GM12874 (cell line): ENCODE measurements around the gene MAML3.

Source experiments
- TF ChIP-seq, protein P1 (sequence below): IDR thresholded peaks from 2 replicates; pipeline ENCODE4 v1.5.1; 2011; ENCODE audit warnings: low read depth, mild to moderate bottlenecking, control low read depth, low read length, moderate library complexity; ENCODE audit not compliant: insufficient read depth

The MAML3 gene

DNA sequence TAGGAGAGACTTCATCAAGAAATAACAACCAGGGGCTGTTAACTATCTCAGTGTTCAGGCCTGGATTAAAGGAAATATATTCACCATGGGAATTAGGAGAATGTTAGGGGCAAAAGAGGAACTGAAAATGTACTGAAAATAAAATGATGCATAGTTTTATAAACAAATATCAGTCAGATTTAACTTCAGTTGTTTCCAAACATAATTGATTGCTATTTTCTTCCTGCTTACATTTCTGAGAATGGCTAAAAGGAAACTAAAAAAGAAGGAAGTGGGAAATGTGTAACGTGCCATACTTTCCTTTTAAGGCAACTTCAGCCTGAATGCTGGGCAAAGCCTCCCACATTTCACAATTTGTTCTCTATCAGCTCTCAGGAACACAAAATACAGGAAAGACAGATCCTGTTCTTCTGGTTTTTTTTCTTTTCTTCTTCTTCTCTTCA, 178.1 kb downstream of the MAML3 start:
- TF ChIP-seq, protein P1, sequence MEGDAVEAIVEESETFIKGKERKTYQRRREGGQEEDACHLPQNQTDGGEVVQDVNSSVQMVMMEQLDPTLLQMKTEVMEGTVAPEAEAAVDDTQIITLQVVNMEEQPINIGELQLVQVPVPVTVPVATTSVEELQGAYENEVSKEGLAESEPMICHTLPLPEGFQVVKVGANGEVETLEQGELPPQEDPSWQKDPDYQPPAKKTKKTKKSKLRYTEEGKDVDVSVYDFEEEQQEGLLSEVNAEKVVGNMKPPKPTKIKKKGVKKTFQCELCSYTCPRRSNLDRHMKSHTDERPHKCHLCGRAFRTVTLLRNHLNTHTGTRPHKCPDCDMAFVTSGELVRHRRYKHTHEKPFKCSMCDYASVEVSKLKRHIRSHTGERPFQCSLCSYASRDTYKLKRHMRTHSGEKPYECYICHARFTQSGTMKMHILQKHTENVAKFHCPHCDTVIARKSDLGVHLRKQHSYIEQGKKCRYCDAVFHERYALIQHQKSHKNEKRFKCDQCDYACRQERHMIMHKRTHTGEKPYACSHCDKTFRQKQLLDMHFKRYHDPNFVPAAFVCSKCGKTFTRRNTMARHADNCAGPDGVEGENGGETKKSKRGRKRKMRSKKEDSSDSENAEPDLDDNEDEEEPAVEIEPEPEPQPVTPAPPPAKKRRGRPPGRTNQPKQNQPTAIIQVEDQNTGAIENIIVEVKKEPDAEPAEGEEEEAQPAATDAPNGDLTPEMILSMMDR, result no peak

DNA sequence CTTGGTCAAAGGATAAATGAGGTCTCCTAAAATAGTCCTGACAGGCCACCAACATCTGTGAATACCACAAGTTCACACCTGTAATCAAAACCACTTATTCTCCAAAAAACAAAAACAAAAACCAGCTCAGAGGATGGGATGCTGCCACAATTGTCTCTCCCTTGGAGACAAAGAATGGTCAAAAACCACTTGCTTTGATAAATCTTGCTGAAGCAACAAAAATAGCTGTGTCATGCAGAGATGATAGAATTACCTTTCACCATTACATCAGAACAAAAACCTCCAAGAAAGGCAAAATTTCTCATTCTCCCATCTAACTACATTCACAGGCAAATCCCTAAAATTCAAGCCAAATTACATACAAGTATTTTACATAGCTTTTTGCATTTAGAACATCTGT, 180.4 kb downstream of the MAML3 start:
- TF ChIP-seq, protein P1, result no peak

DNA sequence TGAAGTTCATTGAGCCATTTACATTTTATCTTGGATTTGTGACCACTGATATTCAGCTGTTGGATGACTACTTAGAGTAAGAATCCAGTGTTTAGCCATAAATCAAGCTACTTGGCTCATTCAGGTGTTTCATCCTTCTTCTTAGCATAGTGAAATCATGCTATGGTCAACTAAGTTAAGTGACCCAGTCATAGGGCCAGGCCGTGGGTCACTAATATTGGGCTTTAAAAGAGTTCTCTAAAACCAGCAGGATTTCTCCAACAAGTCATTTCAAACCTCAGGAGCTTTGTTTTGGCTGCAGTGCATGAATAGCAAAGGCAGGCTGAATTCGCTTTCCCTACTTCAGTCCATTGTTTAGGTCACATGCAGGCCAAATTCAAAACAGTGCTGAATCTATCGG, 181.0 kb downstream of the MAML3 start:
- TF ChIP-seq, protein P1, result no peak

DNA sequence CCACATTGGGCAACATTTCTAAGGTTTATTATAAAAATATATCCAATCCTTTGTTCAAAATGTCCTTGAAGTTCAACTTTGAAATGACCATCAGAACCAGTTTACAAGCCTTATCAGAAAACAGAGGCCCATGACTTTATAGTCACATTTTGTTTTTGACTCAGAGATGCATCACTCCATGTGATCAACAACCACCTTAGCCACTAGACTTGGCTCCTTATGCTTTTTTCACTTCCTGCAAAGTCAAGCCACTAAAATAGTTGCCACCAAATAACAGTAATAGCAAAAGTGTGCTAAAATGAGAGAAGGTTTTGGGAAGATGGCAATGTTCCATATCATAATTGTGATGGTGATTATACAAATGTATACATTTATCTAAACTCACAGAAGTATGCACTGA, 181.7 kb downstream of the MAML3 start:
- TF ChIP-seq, protein P1, result no peak

DNA sequence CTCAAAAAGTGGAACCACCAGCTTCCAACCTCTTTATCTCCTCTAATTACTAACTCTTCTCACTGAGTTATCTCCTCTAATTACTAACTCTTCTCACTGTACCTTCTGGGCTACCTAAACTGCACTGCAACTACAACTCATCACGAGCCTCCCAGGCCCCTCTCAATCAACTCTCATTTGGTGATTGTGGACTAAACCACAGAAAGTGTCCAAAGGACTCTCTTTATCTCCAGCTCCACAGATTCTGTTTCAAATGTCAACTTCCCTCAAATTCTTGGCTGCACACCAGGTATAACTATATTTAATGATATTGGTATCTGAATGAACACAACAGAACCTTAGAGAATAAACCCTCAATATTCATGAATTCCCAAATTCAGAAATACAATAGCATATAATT, 182.9 kb downstream of the MAML3 start:
- TF ChIP-seq, protein P1, result no peak

DNA sequence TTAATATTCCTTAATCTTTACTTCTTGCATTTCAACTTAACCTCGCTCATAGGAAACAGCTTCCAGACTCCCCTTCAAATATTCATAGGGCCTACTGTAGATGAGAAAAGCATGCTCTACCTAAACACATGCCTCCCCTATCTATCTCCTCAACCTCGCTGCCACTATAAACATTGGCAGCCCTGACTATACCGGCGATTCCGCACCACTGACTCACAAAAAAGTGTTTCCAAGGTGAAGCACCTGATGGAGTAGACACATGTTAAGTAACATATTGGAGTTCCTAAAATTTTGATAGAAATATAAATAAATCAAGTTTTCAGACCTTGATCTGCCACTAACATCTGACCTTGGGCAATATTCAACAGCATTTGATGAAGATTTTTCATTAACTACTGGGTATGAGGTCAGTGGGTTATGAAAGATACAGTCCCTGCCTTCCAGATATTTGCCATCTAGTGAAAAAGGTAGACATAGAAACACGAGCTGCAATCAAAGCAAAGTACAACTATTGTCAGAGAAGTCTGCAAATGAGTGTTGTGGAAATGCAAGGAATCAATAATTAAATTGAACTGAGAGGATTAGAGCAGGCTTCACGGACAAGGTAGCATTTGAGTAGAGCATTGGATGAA, 184.2 kb downstream of the MAML3 start:
- TF ChIP-seq, protein P1, result no peak

DNA sequence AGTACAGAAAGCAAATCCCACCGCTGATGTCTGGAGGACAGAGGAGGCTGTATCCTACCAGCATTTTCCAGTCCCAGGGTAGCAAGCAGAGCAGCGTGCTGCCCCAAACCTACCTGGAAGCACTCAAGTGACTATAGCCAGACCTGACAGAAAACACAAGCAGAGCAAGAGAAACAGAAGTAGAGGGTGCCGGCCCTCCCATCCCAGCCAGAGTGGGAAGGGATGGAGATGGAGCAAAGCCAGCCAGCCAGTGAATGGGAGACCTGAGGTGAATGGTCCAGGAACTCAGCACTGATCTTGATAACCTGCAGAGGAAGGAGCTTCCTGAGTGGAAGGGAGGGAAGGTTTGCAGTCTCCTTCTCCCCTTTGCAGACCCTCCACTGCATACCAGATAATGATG, 185.2 kb downstream of the MAML3 start:
- TF ChIP-seq, protein P1, result no peak

DNA sequence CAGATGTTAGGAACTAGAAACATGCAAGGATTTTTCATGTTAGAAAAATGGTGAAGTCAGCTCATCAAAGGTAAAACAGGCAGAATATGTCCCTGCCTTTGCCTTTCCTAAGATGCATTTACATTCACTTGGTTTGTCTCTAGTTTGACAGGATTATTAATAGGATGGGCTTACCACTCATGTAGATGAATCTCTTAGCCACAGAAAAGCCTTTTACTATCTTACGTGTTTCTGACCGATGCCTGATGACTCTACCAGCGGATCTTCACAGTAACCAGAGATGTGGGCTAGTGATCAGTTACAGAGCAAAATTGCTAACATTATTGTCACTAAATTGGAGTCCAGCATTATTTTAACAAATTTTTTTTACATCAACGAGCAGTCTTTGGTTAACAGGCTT, 187.6 kb downstream of the MAML3 start:
- TF ChIP-seq, protein P1, result no peak
